Measurements from ENCODE around the gene KIT.
"Not testable (repeated sequence)": the region's sequence is repeated elsewhere in the genome, so short reads cannot be mapped to it uniquely, and the experiment has no call there.

The KIT gene

GRCh38 chr4:54657551-54658251 is at the start of gene KIT:
TSS of gene KIT (plus strand) at chr4:54657957. CDS start at chr4:54658015, 58 bp downstream.
- peak; percentile 78 for DNase-seq

GRCh38 chr4:54609310-54609709 is 48.4 kb upstream of the KIT start:
- no peak for DNase-seq

GRCh38 chr4:54614149-54614548 is 43.6 kb upstream of the KIT start:
- no peak for DNase-seq

- DNase-seq: no peak
These were observed 37.0 kb upstream of the KIT start for GRCh38 chr4:54620773-54621172.

- no peak for DNase-seq
These were observed 32.4 kb upstream of the KIT start for GRCh38 chr4:54625391-54625790.

GRCh38 chr4:54626113-54626512 is 31.6 kb upstream of the KIT start:
- no peak for DNase-seq

GRCh38 chr4:54632537-54632936 is 25.2 kb upstream of the KIT start:
- no peak for DNase-seq

- not testable (repeated sequence) for DNase-seq
These were observed 24.5 kb upstream of the KIT start for GRCh38 chr4:54633102-54633740.

- DNase-seq: no peak
These were observed 22.4 kb upstream of the KIT start for GRCh38 chr4:54635318-54635717.

- no peak for DNase-seq
These were observed 20.4 kb upstream of the KIT start for GRCh38 chr4:54637325-54637724.

- not testable (repeated sequence) for DNase-seq
These were observed 16.7 kb upstream of the KIT start for GRCh38 chr4:54641101-54641500.

GRCh38 chr4:54643172-54643571 is 14.6 kb upstream of the KIT start:
- no peak for DNase-seq

- DNase-seq: no peak
These were observed 13.6 kb upstream of the KIT start for GRCh38 chr4:54643958-54644751.

- no peak for DNase-seq
These were observed 11.9 kb upstream of the KIT start for GRCh38 chr4:54645830-54646229.

GRCh38 chr4:54647070-54647469 is 10.7 kb upstream of the KIT start:
- no peak for DNase-seq

GRCh38 chr4:54651050-54651449 is 6.7 kb upstream of the KIT start:
- no peak for DNase-seq

GRCh38 chr4:54654753-54655152 is 3.0 kb upstream of the KIT start:
- no peak for DNase-seq

- no peak for DNase-seq
These were observed 589 bp upstream of the KIT start for GRCh38 chr4:54657185-54657550.

GRCh38 chr4:54658252-54659093 is 716 bp downstream of the KIT start:
- peak; percentile 73 for DNase-seq

- DNase-seq: peak; percentile 51
These were observed 1.6 kb downstream of the KIT start for GRCh38 chr4:54659313-54659712.

GRCh38 chr4:54659749-54660535 is 2.2 kb downstream of the KIT start:
- DNase-seq: peak; percentile 73

- peak; percentile 26 for DNase-seq
These were observed 2.8 kb downstream of the KIT start for GRCh38 chr4:54660591-54660990.

Data from hematopoietic multipotent progenitor cell treated with erythropoietin and hydrocortisone succinate and interleukin-3 and kit ligand, for 8 days (in vitro differentiated cells).